GM12864 (cell line): ENCODE results near the gene SLC49A3.
"Not testable (repeated sequence)": the region's sequence is repeated elsewhere in the genome, so short reads cannot be mapped to it uniquely, and the experiment has no call there.

Experiments
- DNase-seq: peaks from one replicate; pipeline ENCODE4 v3.0.0-alpha.2; 2011; ENCODE audit warnings: low read depth
- H3K4me3 ChIP-seq: 2 replicates; pipeline ENCODE4 v1.5.1; 2011; ENCODE audit warnings: mild to moderate bottlenecking, low read depth, low read length, control low read depth
- TF ChIP-seq, protein P1 (sequence below): IDR thresholded peaks from 2 replicates; pipeline ENCODE4 v1.5.1; 2011; ENCODE audit warnings: low read depth, mild to moderate bottlenecking, moderate library complexity, low read length, control low read depth, inconsistent platforms; ENCODE audit errors: missing control alignments

SLC49A3 gene

GRCh38 chr4:710916-711315 is 22.0 kb upstream of the SLC49A3 start:
- H3K4me3 ChIP-seq, result no peak overlapping the region
- DNase-seq, result no peak
- TF ChIP-seq, protein P1, sequence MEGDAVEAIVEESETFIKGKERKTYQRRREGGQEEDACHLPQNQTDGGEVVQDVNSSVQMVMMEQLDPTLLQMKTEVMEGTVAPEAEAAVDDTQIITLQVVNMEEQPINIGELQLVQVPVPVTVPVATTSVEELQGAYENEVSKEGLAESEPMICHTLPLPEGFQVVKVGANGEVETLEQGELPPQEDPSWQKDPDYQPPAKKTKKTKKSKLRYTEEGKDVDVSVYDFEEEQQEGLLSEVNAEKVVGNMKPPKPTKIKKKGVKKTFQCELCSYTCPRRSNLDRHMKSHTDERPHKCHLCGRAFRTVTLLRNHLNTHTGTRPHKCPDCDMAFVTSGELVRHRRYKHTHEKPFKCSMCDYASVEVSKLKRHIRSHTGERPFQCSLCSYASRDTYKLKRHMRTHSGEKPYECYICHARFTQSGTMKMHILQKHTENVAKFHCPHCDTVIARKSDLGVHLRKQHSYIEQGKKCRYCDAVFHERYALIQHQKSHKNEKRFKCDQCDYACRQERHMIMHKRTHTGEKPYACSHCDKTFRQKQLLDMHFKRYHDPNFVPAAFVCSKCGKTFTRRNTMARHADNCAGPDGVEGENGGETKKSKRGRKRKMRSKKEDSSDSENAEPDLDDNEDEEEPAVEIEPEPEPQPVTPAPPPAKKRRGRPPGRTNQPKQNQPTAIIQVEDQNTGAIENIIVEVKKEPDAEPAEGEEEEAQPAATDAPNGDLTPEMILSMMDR, result no peak

GRCh38 chr4:710116-710515 is 21.2 kb upstream of the SLC49A3 start:
- DNase-seq, result no peak
- TF ChIP-seq, protein P1, result no peak
- H3K4me3 ChIP-seq, result no peak overlapping the region

DNA sequence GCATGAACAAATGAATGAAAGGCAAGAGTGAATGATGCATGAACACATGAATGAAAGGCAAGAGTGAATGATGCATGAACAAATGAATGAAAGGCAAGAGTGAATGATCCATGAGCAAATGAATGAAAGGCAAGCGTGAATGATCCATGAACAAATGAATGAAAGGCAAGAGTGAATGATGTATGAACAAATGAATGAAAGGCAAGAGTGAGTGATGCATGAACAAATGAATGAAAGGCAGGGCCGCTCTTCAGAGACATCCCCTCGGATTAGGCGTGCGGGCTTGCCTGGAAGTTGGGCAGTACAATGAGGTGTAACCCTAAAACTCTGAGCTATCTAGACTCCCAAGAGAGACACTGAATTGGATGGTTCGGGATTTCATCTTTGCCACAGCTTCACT is 20.4 kb upstream of the SLC49A3 start:
- DNase-seq, result no peak
- no peak overlapping the region for H3K4me3 ChIP-seq
- TF ChIP-seq, protein P1, result no peak

- no peak for DNase-seq
- TF ChIP-seq, protein P1, result no peak
- no peak overlapping the region for H3K4me3 ChIP-seq
Measured at GRCh38 chr4:708631-708933, 19.6 kb upstream of the SLC49A3 start.

DNA sequence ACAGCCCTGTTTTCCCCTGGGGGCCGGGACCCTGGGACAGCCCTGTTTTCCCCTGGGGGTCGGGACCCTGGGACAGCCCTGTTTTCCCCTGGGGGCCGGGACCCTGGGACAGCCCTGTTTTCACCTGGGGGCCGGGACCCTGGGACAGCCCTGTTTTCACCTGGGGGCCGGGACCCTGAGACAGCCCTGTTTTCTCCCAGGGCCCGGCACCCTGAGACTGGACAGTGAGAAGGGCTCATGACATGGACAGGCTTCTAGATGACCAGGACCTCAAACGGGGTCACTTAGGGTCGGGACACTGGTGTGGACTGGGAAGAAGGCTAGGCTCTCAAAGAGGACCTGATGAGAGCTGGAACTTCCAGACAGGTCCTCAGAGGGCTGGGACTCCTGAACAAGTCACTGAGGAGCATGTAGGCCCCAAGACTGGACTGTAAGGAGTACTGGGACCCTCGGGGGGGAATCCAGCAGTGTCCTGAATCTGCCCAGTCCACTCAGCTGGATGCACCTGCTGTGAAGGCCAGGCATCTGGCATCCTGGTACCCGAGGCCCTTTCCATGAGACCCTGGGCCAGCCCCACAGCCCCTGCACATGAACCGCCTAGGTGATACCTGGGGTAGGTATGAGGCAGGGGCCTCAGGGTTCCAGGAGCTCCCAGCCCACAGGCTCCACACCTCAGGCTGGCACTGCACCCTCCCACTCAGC is 19.1 kb upstream of the SLC49A3 start:
- DNase-seq, result no peak
- TF ChIP-seq, protein P1, result no peak
- H3K4me3 ChIP-seq, result no peak overlapping the region

- no peak for DNase-seq
- H3K4me3 ChIP-seq, result peak overlapping the region; percentile 98
- TF ChIP-seq, protein P1, result no peak
Measured at GRCh38 chr4:706834-707598, 18.1 kb upstream of the SLC49A3 start.

DNA sequence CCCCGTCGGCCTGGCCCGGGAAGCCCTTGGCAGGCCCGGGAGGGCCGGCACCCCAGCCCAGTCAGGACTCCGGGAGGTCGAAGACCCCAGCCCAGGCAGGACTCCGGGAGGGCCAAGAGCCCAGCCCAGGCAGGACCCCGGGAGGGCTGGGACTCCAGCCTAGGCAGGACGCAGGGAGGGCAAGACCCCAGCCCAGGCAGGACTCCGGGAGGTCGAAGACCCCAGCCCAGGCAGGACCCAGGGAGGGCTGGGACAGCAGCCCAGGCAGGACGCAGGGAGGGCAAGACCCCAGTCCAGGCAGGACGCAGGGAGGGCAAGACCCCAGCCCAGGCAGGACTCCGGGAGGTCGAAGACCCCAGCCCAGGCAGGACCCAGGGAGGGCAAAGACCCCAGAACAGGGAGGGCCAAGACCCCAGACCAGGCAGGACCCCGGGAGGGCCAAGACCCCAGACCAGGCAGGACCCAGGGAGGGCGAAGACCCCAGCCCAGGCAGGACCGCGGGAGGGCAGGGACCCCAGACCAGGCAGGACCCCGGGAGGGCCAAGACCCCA is 17.2 kb upstream of the SLC49A3 start:
- not testable (repeated sequence) for DNase-seq
- peak overlapping the region; percentile 98 for H3K4me3 ChIP-seq
